Duodenal mucosa (tissue), 2 donors: Measurements from ENCODE around the gene SYNJ2.

ENCODE experiments used
- H3K27ac ChIP-seq: one replicate; pipeline ENCODE4 v1.7.0; 2013; ENCODE audit warnings: low read depth, low read length
- H3K27me3 ChIP-seq, 2 donors: one replicate each; pipeline ENCODE4 v1.7.0; 2013; ENCODE audit warnings: low read length in 2 of 2, control low read depth in 1 of 2; ENCODE audit not compliant: insufficient read depth in 2 of 2, control insufficient read depth in 1 of 2
- H3K36me3 ChIP-seq, 2 donors: one replicate each; pipeline ENCODE4 v1.7.0; 2013; ENCODE audit warnings: low read length in 2 of 2, control low read depth in 1 of 2; ENCODE audit not compliant: insufficient read depth in 2 of 2, control insufficient read depth in 1 of 2
- H3K4me1 ChIP-seq, 2 donors: one replicate each; pipeline ENCODE4 v1.7.0; 2013; ENCODE audit warnings: low read length in 2 of 2, control low read depth in 1 of 2; ENCODE audit not compliant: insufficient read depth in 2 of 2, control insufficient read depth in 1 of 2
- H3K4me3 ChIP-seq, 2 donors: one replicate each; pipeline ENCODE4 v1.7.0; 2013; ENCODE audit warnings: low read length in 2 of 2, low read depth in 1 of 2
- H3K9ac ChIP-seq, 2 donors: one replicate each; pipeline ENCODE4 v1.7.0; 2013; ENCODE audit warnings: low read length in 2 of 2, low read depth in 1 of 2
- H3K9me3 ChIP-seq, 2 donors: one replicate each; pipeline ENCODE4 v1.7.0; 2013; ENCODE audit warnings: low read length in 2 of 2, control low read depth in 1 of 2; ENCODE audit not compliant: control insufficient read depth in 1 of 2

The SYNJ2 gene

DNA sequence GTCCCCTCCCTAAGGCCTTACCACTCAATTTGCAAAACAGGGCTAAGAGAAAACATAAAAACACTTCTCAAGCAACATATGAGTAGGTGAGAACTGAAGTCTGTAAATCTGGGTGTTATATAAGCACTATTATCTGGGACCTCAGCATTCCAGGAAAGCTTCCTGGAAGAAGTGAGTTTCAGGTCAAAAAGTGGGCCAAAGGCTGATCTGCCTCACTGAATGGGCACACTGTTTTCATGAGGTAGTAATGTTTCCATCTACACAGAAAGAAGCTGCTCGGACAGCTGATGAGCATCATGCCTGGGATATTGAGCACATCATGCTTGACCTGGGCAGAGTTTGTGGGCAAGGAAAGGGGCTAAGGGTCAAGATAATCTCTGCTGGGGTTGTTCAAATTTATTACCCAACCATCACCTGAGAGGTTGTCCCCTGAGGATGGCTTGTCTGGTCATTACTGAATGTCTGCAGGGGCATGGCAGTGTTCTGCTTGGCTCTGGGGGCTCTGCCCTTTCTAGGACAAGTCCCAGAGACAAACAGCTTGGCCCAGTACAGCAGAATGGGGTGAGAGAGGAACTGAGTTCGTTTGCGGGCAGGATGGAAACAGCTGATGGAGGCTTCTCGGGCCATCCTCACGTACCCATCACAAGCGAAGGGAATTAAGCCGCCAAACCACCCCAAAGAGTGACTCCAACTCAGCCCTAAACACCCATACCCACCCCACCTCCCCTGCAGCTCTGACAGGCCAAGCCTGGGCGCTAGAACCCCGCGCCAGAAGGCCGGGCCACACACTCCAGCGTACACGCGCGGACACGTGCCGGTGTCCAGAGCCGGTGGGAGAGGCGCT, 1.2 kb upstream of the SYNJ2 start:
- Histone ChIP-seq H3K36me3 (no peaks in the 10 kb centered on the region), H3K27ac (peak overlapping the region; percentile 51), H3K4me3 (peak overlapping the region; percentile 75 to 78), H3K9me3 (no peaks in the 10 kb centered on the region), H3K4me1 (peaks cover 32 to 36% of the 10 kb centered on the region in 2 donors), H3K9ac (peak overlapping the region; percentile 69 to 85), H3K27me3 (no peaks in the 10 kb centered on the region)

DNA sequence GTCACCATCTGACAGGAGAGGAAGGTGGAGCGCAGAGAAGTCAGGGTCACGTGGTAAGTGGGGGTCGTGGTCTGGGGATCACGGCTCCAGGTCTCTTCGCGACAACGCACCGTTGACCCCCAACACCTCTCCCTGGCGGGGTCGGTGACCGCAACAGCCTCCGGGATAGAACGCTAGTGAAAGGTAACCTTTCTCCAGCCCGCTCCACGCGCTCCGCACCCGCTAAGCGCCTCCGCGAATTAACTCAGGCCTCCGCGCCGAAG, 600 bp upstream of the SYNJ2 start:
- H3K36me3 ChIP-seq = no peaks in the 10 kb centered on the region
- H3K4me3 ChIP-seq = peak overlapping the region; percentile 75 to 78
- no peaks in the 10 kb centered on the region for H3K9me3 ChIP-seq
- H3K27ac ChIP-seq = peak overlapping the region; percentile 51
- H3K4me1 ChIP-seq = peaks cover 37 to 41% of the 10 kb centered on the region in 2 donors
- H3K27me3 ChIP-seq = no peaks in the 10 kb centered on the region
- peak overlapping the region; percentile 69 to 85 for H3K9ac ChIP-seq

DNA sequence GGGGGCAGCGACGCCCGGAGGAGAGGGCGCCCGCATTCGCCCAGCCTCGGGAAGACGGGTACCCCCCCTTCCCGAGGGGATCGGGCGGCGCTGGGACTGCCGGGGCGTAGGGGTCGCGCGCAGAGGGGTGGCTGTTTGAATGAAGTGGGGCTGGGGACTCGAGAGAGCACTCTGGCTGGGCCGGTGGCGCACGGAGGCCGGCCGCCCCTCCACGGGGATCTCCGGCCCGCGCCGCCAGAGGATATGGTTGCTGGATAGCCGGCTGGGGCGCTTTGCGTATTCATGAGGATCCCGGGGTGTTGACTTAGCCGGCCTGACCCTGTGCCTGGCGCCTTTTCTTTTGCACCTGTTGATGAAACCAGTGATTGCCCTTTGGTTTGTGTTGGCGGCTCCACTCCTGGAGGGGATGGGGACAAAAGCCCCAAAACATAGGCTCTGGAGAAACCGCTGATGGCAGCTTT, 469 bp downstream of the SYNJ2 start:
- Histone ChIP-seq H3K9me3 (no peaks in the 10 kb centered on the region), H3K4me3 (peak overlapping the region; percentile 75 to 81), H3K4me1 (peaks cover 38 to 41% of the 10 kb centered on the region in 2 donors), H3K9ac (peak overlapping the region; percentile 74 to 85), H3K36me3 (no peaks in the 10 kb centered on the region), H3K27ac (no peak overlapping the region), H3K27me3 (no peaks in the 10 kb centered on the region)

DNA sequence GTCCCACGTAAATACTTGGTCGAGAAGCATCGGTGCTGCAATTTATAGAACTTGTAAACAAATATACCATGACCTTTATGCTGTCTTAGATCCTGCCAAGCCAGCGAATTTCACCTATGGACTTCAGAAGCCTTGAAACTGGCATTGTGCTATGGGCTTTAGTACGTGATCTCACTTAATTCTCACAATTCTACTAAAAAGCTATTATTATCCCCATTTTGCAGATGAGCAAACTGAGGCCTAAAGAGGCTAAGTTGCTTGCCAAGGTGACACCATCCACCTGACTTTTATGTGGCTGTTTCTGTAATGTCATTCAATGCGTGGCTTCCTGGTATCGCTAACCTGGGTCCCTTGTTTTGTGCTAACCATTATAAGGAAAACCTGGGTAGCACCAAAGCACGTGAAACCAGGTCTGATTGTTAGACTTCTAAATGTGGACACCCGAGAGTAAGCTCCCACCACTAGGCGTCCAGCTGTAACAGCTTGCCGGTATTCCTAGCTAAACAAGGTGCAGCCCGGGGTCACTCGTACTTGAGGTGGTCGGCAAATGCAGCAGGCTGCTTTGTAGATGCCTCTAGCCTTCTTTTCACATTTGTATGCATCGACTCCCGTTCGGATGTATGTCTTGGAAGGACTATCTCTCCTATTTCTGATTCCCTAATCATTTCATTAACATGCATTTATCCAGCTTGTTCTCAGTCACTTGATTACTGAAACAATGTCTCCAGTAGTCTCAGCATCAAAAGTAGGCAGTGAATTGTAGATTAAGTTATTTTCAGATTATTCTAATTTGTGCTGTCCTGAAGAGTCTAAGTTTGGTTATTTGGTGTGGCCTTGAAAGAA, 1.1 kb downstream of the SYNJ2 start:
- Histone ChIP-seq H3K4me1 (peaks cover 38 to 41% of the 10 kb centered on the region in 2 donors), H3K4me3 (peak overlapping the region; percentile 75 to 81), H3K27me3 (no peaks in the 10 kb centered on the region), H3K36me3 (no peaks in the 10 kb centered on the region), H3K9ac (peak overlapping the region; percentile 74 to 85), H3K9me3 (no peaks in the 10 kb centered on the region), H3K27ac (no peak overlapping the region)

DNA sequence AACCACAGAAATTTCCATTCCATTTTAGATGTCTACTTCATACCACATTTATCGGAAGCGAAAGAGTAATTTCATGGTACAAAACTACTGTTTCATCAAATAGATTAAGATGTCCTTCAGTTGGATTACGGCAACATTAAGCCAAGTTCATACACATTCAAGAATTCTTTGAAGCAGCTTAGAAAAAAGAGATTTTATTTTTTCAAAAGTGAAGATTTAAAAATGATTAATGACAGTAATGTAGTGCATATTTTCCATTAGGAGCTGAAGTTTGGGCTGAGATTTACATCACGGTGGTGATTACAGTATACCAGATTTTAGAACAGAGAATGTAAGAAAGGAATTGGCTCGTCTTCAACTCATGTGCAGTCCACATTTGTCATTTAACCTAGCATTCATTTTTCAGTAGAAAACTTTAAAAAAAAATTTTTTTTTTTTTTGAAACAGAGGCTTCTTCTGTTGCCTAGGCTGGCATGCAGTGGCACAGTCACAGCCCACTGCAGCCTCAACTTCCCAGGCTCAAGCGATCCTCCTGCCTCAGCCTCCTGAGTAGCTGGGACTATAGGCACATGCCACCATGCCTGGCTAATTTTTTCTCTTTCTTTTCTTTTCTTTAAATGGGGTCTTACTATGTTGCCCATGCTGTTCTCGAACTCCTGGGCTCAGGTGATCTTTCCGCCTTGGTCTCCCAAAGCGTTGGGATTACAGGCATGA, 1.9 kb downstream of the SYNJ2 start:
- no peaks in the 10 kb centered on the region for H3K36me3 ChIP-seq
- H3K27me3 ChIP-seq = no peaks in the 10 kb centered on the region
- H3K4me1 ChIP-seq = peaks cover 38 to 41% of the 10 kb centered on the region in 2 donors
- H3K27ac ChIP-seq = no peak overlapping the region
- H3K9me3 ChIP-seq = no peaks in the 10 kb centered on the region
- H3K9ac ChIP-seq = no peak overlapping the region
- H3K4me3 ChIP-seq = peak overlapping the region in 1 of 2 donors; percentile 75

DNA sequence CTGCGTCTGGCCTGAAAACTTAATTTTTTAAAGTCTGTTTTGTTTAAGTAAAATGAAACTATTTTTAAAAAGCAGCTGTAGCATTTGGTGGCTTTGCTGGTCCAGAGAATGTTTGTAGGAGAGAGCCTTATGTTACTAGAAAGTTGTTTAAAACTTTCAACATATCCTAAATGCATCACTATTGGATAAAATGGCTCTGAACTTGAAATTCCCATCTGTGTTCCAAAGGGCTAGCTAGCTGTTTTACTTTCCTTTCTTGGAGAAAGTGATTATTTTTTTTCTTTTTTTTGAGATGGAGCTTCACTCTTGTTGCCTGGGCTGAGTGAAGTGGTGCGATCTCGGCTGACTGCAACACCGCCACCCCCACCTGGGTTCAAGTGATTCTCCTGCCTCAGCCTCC, 2.5 kb downstream of the SYNJ2 start:
- peaks cover 38 to 41% of the 10 kb centered on the region in 2 donors for H3K4me1 ChIP-seq
- no peak overlapping the region for H3K27ac ChIP-seq
- no peaks in the 10 kb centered on the region for H3K9me3 ChIP-seq
- H3K27me3 ChIP-seq = no peaks in the 10 kb centered on the region
- H3K9ac ChIP-seq = no peak overlapping the region
- H3K36me3 ChIP-seq = no peaks in the 10 kb centered on the region
- no peak overlapping the region for H3K4me3 ChIP-seq

DNA sequence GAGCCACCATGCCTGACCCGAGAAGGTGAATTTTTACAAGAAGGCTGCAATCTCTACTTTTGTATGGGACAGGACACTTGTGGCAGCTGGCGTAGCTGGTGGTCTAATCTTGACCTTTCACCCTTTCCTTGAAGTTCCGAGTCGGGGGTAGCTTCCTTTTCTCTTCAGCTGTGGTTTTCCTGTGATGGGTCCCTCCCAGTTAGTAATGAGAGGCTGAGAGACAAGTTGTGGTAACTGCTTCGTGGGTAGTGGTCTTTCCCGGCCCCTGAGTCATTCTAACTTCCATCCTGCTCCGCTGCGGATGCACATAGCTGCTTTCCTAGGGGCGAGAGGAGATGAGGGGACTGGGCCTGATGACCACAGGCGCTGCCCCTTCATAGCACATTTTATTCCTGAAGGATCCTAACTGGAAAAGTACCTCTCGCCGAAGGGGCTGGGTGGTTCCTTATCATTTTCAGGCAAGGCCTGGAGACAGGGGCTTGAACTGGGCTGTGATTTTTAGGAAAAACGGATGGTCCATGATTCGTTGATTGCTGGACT, 3.1 kb downstream of the SYNJ2 start:
- Histone ChIP-seq H3K36me3 (no peaks in the 10 kb centered on the region), H3K27ac (no peak overlapping the region), H3K4me3 (no peak overlapping the region), H3K9ac (peak overlapping the region in 1 of 2 donors; percentile 39), H3K4me1 (peaks cover 41 to 45% of the 10 kb centered on the region in 2 donors), H3K27me3 (no peaks in the 10 kb centered on the region), H3K9me3 (no peaks in the 10 kb centered on the region)

DNA sequence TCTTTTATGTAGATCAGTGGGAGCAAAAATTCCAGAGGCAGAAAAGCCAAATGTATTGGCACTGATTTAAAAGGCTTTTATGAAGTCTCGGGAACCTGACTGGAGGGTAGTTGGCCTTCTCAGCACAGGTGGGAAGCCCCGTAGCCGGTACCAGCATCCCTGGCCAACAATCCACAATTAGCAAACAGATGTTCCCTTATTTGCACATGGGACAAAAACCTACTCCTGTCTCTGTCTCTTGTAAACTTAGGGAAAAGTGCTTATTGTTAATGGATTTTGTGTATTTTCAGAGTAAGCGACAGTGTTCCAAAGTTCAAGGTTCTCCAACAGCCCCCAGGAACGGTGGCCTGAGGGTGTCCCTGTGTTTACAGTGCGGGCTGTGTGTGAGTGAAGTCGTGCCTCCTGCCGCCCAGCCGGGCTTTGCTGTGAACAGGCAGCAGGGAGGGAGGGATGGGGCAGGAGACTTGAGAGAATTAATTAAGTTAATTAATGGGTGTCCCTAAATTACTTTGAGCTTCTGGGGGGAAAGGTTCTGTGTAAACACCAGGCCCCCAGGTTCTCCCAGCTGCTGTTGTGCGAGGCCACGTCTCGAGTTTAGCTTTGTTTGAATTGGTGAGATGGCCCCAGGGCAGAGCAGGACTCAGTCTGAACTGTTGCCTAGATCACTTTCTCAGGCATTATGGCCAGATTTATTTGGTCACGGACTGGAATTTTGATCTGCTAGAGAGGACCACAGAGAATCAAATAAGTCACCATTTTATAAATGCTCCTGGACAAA, 3.9 kb downstream of the SYNJ2 start:
- no peaks in the 10 kb centered on the region for H3K9me3 ChIP-seq
- peaks cover 48 to 49% of the 10 kb centered on the region in 2 donors for H3K4me1 ChIP-seq
- H3K27ac ChIP-seq = no peak overlapping the region
- no peaks in the 10 kb centered on the region for H3K27me3 ChIP-seq
- peak overlapping the region in 1 of 2 donors; percentile 39 for H3K9ac ChIP-seq
- H3K36me3 ChIP-seq = no peaks in the 10 kb centered on the region
- peak overlapping the region in 1 of 2 donors; percentile 17 for H3K4me3 ChIP-seq
